HG02642 (cell line): ENCODE measurements around the gene IPP.
"Not testable (repeated sequence)": the region's sequence is repeated elsewhere in the genome, so short reads cannot be mapped to it uniquely, and the experiment has no call there.

Source experiments
- ATAC-seq: cut with Tn5 transposase; IDR thresholded peaks from one replicate; pipeline ENCODE4 v1.9.1; 2021; ENCODE audit warnings: mild to moderate bottlenecking; ENCODE audit not compliant: unreplicated experiment, poor library complexity

IPP gene

GRCh38 chr1:45746922-45747321, 3.5 kb downstream of the IPP start:
- no peak for ATAC-seq

GRCh38 chr1:45739641-45740156, 10.8 kb downstream of the IPP start:
- ATAC-seq, result not testable (repeated sequence)

- ATAC-seq, result no peak
Observed at GRCh38 chr1:45739137-45739536, 11.3 kb downstream of the IPP start.

GRCh38 chr1:45730780-45731319, 19.6 kb downstream of the IPP start:
- no peak for ATAC-seq

GRCh38 chr1:45730075-45730779, 20.2 kb downstream of the IPP start:
- no peak for ATAC-seq

- ATAC-seq, result not testable (repeated sequence)
Observed at GRCh38 chr1:45726007-45726406, 24.4 kb downstream of the IPP start.

GRCh38 chr1:45723248-45723930, 27.1 kb downstream of the IPP start:
- no peak for ATAC-seq

- ATAC-seq, result no peak
Observed at GRCh38 chr1:45722809-45723208, 27.6 kb downstream of the IPP start.

GRCh38 chr1:45721207-45721606, 29.2 kb downstream of the IPP start:
- no peak for ATAC-seq

GRCh38 chr1:45718289-45718688, 32.2 kb downstream of the IPP start:
- ATAC-seq, result no peak

GRCh38 chr1:45717386-45717785, 33.1 kb downstream of the IPP start:
- ATAC-seq, result not testable (repeated sequence)

- no peak for ATAC-seq
Observed at GRCh38 chr1:45716700-45717099, 33.8 kb downstream of the IPP start.

- ATAC-seq, result no peak
Observed at GRCh38 chr1:45713711-45714110, 36.7 kb downstream of the IPP start.

- ATAC-seq, result no peak
Observed at GRCh38 chr1:45704637-45705036, 45.8 kb downstream of the IPP start.

GRCh38 chr1:45694823-45695222, 55.6 kb downstream of the IPP start:
- no peak for ATAC-seq

GRCh38 chr1:45693811-45694210, 56.6 kb downstream of the IPP start:
- not testable (repeated sequence) for ATAC-seq

- ATAC-seq, result no peak
Observed at GRCh38 chr1:45687754-45688740, 62.4 kb downstream of the IPP start, which contains the start of gene TMEM69. TMEM69 (plus strand) TSS chr1:45688181; CDS start chr1:45691069, 2,888 bp downstream.

- ATAC-seq, result peak; percentile 83
Observed at GRCh38 chr1:45687014-45687753, 63.3 kb downstream of the IPP start.

GRCh38 chr1:45686288-45687013, 64.0 kb downstream of the IPP start, which contains the start of gene GPBP1L1:
GPBP1L1 (minus strand) TSS chr1:45686533; CDS start chr1:45659087, 27,446 bp downstream.
- peak; percentile 65 for ATAC-seq
